ENCODE measurements around the gene TBL1X. TPM values are rescaled to one million over a fixed set of nuclear protein-coding genes. Genes with fewer than 3 reads are reported as not detected.

Gene TBL1X
- total and polyA plus RNA-seq, 2 donors (not counting 3 experiments of a cell fraction or from before 2014, with no cell fraction given), result 8.7 to 25.3 TPM

DNA sequence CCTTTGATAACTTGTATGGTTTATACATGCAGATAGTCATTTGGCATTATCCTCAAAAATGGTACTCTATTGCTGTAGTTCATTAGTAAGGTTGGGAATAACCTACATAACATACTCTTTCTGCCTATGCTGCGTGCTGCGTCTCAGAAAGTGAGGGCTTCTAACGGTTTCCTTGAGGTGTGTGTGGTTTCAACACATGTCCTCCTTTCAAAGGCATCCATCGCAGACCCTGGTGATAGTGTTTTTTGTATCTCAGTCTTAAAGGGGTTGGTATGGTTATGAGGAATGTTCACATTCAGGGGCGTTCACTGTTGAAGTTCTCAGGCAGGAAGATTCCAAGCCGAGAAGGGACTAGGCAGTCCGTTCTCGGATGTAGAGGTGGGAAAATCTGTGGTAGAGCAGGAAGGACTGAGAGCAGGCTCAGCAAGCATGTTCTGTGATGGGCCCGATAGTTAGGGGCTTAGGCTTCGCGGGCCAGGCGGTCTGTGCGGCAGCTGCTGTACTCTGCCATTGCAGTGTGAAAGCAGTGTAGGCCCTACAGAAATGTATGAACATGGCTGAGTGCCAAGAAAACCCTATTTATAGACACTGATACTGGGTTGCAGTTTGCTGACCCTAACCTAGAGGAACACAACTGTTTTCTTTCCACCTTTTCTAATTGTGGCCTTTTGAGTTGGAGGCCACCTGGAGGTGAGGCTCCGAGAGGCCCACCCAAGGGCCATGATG is 177.6 kb downstream of the TBL1X start:
- BruUV-seq (replicated peaks), result no TSS peak
- no peak for FAIRE-seq
- no peaks in the 10 kb centered on the region for H3K4me1 ChIP-seq (ENCODE audit: control insufficient read depth, extremely low read depth, insufficient read depth, low read length)

More for the DNA sequence above, 177.6 kb downstream of the TBL1X start:
- Histone ChIP-seq H3K9me1 (replicated peaks; ENCODE audit: control insufficient read depth, extremely low read depth, insufficient read depth, low read length) (no peaks in the 10 kb centered on the region), H3K9me3 (replicated peaks; ENCODE audit: control insufficient read depth, insufficient read depth, low read length) (no peaks in the 10 kb centered on the region), H3K27ac (ENCODE audit: insufficient read depth, low read depth, low read length) (no peak overlapping the region), H3K36me3 (ENCODE audit: control insufficient read depth in 2 of 2, extremely low read depth in 1 of 2, insufficient read depth in 2 of 2, low read length in 2 of 2) (no peaks in the 10 kb centered on the region), H2AFZ (ENCODE audit: low read depth, low read length) (no peak overlapping the region), H3K4me3 (replicated peaks in 1 of 3; ENCODE audit: insufficient read depth in 1 of 3, low read depth in 1 of 3, low read length in 3 of 3) (no peak overlapping the region), H3K9ac (replicated peaks; ENCODE audit: extremely low read depth, insufficient read depth, low read length) (no peak overlapping the region), H3K4me2 (ENCODE audit: insufficient read depth, low read length) (no peak overlapping the region), H3K27me3 (ENCODE audit: control insufficient read depth in 2 of 2, insufficient read depth in 2 of 2, low read length in 2 of 2) (no peaks in the 10 kb centered on the region), H4K20me1 (replicated peaks; ENCODE audit: control insufficient read depth, extremely low read depth, insufficient read depth, low read length) (no peaks in the 10 kb centered on the region), H3K79me2 (ENCODE audit: control insufficient read depth, insufficient read depth, low read length) (no peaks in the 10 kb centered on the region)
- dilution Hi-C loops (cut with MboI; ENCODE audit: extremely low pct_ligation_motif_present, low sequenced_read_pairs) (no loop called here), intact Hi-C loops (cut with micrococcal nuclease) (no loop called here)
- no peak for DNase-seq (ENCODE audit: low read depth, low spot score)
- TF ChIP-seq FOS (IDR thresholded peaks at IDR 0.05; ENCODE audit: borderline replicate concordance, insufficient read depth, low read length) (no peak), MYC (IDR thresholded peaks at IDR 0.05; ENCODE audit: low read depth, low read length) (no peak), CTCF (IDR thresholded peaks at IDR 0.05; ENCODE audit: extremely low read depth in 1 of 2, insufficient read depth in 1 of 2, low read depth in 1 of 2, low read length in 2 of 2) (no peak), EZH2 (IDR thresholded peaks at IDR 0.05; ENCODE audit: borderline replicate concordance, low read depth, low read length, severe bottlenecking) (no peak), POLR2A (IDR thresholded peaks at IDR 0.05; ENCODE audit: low read depth, low read length) (no peak), JUN (IDR thresholded peaks at IDR 0.05; ENCODE audit: borderline replicate concordance, insufficient read depth, insufficient read length, low read depth) (no peak), GATA2 (IDR thresholded peaks at IDR 0.05; ENCODE audit: insufficient read depth, insufficient read length, low read depth, low read length) (no peak)
- TF ChIP-seq, protein P1, sequence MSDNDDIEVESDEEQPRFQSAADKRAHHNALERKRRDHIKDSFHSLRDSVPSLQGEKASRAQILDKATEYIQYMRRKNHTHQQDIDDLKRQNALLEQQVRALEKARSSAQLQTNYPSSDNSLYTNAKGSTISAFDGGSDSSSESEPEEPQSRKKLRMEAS (IDR thresholded peaks at IDR 0.05; ENCODE audit: insufficient read depth, insufficient read length), result no peak
- ChIA-PET CTCF (no interaction called here), POLR2A (no interaction called here)

Measured in endothelial cell of umbilical vein (primary cell).